Measurements from ENCODE around the gene SLC25A22.

DNA sequence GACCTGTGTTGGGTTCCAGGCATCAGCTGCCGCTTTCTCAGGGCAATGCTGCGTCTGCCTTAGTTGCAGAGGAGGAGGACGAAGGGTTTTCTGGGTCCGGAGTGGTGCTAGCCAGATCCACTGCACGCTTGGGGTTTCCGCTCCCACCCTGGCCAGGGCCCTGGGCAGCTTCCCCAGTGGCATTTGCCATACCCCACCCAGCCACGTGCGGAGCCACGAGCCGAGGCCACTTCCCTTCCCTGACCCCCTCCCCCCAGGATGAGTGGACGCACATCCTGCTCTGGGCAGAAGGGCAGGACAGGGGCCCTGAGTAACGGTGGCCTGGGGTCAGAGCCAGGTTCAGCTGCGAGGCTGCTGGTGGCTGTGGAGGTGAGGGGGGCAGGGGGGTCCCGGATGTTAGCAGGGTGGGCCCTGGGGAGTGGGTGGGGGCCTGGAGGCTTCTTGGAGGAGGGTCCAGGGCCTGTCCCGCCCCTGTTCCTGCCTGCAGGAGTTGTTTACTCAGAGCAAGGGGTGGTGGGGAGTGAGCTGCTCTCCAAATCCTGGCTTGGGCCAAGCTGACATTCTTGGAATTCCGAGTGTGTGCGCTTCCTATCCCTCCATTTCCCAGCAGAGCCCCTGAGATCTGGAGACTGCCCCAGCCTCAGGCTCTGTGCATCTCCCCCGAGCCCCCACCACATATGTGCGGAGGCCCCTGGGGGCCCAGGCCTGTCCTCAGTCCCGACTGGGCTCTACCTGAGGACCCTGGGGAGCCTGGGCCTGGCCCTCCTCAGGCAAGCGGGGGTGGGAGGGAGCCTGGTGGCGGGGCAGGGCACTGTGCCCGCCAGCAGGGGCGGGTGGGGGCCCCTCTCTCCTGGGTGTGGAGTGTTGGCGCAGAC is 46.0 kb upstream of the SLC25A22 start:
- TF ChIP-seq, protein P1, sequence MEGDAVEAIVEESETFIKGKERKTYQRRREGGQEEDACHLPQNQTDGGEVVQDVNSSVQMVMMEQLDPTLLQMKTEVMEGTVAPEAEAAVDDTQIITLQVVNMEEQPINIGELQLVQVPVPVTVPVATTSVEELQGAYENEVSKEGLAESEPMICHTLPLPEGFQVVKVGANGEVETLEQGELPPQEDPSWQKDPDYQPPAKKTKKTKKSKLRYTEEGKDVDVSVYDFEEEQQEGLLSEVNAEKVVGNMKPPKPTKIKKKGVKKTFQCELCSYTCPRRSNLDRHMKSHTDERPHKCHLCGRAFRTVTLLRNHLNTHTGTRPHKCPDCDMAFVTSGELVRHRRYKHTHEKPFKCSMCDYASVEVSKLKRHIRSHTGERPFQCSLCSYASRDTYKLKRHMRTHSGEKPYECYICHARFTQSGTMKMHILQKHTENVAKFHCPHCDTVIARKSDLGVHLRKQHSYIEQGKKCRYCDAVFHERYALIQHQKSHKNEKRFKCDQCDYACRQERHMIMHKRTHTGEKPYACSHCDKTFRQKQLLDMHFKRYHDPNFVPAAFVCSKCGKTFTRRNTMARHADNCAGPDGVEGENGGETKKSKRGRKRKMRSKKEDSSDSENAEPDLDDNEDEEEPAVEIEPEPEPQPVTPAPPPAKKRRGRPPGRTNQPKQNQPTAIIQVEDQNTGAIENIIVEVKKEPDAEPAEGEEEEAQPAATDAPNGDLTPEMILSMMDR (conservative IDR thresholded peaks at IDR 0.05; ENCODE audit: low read length): peak; percentile 32; the same call in 1 of the 2 replicates
- no peak for TF ChIP-seq EZH2phosphoT487 (IDR thresholded peaks at IDR 0.05; ENCODE audit: borderline replicate concordance)

All from Loucy (cell line).